Stimulated activated CD8-positive, alpha-beta memory T cell treated with anti-CD3 and anti-CD28 coated beads, Interleukin-15, amount 100 ng/mL, for 1 hour (primary cell): ENCODE measurements around the gene CYREN.

Experiments
- DNase-seq: peaks from one replicate; pipeline ENCODE4 v3.0.0-alpha.2; 2020; ENCODE audit warnings: low read depth

The CYREN gene

DNA sequence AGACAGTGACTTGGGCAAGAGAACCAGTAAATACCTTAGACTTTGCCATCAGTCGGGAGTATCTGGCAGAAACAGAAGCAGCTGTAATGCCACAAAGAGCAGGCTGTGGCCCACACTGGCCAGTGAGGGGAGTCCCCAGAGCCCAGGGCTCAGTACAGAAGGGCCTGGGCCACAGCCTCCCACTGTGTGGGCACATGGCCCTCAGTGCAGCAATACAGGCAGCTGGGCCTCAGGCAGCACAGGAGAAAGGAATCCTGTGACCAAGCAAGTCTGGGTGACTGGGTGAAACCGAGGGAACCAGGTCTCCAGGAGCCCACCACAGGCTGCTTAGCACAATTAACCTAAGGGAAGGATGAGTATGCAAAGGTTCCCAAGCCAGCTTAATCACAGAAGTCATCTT, 26.8 kb upstream of the CYREN start:
- DNase-seq = no peak

DNA sequence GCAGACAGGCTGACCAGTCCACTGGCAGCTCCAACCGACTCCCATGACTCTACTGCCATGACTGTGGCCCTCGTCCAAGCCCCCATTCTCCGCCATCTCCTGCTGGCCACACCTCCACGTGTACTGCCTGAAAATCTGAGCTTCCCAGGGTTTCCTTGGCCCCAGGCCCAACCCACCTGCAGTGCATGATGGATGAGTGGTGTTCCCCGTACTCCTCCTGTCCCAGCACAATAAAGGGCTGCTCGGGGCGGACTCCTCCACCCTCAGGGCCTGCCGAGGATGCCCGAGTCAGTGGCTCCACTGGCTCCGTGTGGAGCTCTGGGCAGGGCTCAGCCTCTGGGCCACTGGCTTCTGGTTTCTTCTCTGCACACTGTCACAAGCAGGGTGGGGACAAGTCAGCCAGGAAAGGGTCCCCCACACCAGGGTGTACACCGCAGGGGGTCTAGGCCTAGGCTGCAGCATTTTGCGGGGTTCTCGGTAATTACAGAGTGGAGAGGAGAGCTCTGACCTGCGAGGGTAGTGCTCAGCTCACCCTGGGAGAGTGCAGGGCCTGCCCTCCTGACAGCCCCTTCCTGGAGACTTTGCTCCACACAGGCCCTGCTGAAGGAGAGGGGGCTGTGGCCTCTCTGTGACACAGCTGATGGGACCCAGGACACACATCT, 25.6 kb upstream of the CYREN start:
- no peak for DNase-seq

DNA sequence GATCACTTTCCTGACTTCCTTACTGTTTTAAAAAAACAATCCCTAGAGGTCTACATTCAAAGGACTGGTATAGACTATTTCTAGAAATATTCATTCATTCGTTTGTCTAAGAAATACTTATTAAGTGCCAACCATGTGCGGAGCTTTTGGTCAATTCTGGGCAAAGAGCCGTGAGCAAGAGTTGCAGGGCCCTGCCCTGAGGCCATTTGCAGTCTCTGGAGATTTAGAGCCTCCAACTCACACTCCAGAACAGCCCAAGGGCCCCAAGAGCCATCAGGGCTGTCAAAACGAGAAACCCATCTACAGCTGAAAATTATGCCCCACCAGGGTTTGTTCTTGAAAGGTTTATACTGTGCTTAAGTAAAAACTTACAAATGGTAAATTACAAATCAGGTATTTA, 24.6 kb upstream of the CYREN start:
- no peak for DNase-seq

DNA sequence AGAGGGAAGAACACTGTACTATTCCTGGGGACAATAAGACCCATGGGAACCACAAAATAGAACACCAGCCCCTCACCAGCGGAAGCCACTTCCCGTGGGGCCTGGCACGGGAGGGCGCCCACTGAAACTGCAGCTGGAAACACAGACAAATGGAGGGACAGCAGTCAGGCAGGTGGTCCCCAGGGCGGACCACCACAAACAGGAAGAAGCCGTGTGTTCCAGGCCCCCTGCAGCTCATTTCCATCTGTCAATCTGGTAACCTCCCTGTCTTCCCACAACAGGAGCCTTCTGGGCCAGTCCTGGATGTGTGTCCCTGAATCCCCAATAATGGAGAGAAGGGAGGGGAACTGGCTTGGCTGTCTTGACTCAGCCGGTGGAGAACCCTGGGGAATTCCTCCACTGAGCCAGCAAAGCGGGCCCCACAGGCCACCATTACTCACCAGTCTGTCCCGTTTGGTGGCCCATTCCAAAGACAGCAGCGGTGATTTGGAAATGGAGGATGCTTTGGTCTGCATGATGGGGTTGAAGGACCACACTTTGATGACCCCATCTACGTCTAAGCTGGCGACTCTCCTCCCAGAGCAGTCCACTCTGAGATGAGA, 24.1 kb upstream of the CYREN start:
- no peak for DNase-seq

DNA sequence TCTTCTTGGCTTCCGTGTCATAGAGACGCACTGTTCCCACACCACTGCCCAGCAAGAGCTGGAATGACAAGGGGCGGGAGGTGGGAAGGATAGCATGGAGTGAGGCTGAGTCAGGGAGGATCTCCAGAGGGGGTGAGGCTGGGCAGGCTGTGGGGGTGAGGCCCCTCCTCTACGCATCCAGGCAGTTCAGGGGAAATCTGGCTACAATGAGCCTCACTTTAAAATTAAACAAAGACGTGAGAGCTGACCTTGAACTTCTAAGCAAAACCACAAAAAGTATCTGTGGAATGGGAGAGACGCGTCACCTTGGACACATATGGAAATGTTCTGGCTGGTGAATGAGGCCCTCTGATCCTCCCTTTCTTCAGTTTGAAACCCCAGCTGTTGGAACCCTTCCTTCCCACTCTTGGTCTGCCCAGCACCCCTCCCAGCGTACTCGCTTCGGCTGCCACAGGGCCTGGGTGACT, 23.1 kb upstream of the CYREN start:
- DNase-seq = no peak

DNA sequence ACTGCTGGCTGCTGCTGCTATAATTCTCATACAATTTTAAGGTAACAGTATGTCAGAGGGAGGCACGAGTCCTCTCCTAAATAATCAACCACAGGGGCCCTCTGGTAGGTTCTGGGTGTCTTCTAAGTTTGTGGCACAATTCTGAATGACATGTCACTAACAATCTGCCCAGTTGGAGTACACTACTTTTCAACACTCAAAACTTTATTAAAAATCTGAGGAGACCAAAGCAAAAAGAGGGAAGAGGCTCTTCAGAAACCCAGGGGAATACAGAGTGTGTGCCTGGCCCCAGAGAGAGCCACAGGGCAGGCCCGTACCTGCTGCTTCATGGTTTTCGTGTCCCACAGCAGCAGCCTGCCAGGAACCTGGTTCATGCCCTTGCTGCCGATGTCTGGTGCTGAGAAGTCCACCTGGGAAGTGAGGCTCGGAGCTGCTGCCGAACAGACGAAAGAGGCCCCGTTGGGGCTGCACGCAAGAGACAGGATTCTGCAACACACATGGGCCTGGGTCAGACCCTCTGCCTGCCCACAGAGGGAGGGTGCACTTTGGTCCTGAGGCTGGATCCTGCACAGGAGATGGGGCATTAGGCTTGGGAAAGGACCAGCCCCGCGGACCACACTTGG, 22.5 kb upstream of the CYREN start:
- DNase-seq = no peak

DNA sequence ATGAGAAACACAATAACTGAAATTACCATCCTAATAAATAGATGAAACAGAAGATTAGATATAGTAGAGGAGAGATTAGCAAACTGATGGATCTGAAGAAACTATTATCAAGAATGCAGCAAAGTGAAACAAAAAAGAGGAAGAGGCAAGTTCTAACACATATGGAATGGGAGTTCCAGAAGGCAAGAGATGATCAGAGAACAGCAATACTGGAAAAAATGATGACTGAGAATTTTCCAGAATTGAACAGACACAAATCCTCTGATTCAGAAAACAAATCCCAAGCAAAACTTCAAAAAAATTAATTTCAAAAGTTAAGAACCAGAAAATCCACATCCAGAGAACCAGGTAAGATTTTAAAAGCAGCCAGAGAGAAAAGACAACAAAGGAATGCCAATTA, 20.2 kb upstream of the CYREN start:
- DNase-seq = no peak

DNA sequence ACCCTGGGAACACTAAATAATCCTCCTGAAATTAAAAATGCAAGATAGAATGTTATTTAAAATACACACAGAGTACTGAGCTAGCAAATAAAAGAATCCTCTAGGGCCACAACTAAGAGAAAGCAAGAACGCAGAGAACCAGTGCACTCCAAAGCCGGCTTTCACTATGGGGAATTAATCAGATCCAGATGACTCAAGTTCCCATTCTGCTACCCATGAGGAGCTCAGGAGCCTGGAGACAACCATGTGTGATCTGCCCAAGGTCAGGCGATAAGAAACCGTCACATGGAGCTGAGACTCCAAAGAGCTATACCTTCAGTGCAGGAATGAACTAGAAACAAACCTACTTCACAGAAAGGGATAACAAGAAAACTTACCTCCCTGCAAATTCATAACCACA, 19.5 kb upstream of the CYREN start:
- DNase-seq = no peak

DNA sequence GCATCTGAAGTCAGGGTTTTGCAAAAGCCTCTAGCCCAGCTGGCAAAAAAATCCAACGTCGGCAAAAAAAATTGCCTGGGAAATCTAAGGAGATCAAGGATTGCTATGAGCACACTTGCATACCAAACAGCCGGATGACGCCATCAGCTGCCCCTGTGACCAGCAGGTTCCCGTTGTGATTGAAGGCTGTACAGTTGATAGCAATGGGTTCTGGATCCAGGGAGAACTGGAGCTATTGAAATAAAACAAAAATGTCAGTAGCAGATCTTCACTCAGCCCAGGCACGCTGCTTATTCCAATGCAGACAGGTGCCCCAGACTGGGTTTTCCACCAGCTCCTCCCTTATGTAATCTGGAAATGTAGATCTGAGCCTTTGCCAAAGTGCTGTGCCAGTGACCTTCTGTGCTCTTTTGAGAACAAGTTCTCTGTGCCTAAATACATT, 18.7 kb upstream of the CYREN start:
- DNase-seq = no peak

DNA sequence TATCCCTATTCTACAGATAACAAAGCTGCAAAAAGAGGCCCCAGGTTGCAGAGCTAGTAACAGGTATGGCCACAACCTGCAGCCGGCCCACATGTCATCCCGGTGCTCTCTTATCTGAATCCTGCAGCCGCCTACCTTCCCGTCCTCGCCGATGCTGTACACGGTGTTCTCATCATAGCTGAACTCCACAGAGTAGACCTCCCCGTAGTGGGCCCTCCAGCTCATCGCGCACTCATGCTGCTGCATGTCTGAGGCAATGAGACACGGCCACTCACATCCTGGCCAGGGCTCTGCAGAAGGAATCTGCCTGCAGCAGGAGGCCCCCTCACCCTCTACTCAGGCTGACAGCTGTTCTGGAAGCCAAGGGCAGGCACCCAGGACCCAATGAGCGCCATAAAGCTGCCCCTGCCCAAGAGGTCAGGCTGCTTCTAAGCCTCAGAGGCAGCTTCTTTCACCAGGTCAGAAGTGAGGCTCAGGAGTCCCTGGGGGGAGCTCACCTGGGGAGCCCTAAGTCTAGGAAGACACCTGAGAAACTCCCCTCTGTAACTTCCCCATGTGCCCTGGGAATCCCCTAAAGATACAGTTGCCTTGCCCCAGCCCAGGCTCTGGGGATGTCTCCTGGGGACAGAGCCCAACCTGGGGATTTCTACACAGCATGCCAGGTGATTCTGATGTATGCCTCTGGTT, 17.9 kb upstream of the CYREN start:
- DNase-seq = no peak

DNA sequence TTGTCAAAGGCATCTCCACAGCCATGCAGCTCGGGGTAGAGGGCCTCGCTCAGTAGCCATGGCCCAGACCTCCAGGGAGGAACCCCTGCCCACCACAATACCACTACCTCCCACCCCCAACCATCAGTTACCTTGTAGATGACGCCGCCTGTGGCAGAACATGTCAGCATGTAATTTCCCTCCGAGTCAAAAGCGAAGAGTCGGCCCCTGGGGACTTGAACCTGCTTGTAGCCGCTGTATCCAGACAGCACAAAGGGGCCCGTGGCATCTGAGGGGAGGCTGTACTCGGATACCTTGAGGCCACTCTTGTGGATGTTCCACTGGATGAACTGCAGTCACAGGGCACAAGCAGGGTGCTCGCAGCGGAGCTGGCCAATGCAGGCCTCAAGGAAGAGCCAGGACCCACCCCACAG, 16.3 kb upstream of the CYREN start:
- no peak for DNase-seq

DNA sequence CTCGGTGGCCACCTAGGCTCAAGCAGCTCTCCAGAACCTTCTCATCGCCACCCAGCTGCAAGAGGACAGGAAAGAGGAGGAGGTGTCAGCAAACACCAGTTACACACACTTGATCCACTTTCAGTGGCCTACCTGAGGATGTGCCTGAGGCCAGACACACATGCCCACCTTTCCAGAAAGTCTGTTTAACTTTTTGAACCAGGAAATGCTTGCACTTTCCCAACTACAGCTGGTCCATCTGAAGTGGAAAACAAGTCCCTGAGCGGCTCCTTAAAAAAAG, 15.7 kb upstream of the CYREN start:
- DNase-seq = no peak

DNA sequence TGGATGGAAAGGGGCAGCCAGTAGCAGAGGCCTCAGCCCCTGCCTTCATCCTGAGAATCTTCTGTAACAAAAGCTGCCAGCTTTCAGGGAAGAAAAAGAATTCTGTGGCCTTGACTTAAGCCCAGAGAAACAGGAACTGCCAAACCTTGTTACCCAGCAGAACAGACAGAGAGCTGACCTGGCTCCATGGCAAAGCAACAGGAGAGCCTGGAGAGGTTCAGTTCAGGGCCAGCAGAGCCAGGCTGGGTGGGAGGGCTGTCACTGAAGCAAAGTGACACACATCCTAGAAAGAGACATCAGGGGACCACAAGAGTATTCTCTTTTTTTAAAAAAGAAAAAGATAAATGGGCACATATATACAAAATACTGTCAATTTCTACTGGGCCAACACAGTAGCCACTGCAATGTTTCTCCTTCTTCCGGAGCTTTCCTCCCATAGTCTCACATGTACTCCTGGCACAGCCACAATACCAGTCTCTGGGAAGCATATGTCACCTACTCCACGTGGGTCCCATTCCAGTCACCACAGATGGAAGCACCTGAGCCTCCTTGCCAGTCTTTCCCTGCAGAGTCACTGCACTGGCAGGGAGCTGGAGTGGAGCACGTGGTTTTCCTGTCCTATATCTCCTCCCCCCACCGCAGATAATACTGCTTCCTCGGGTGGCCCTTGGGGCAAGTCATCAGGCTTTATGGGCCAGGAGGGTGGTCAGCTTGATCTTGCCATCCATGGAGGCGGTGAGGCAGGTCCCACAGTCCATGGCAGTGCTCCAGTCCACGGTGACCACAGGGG, 15.2 kb upstream of the CYREN start:
- DNase-seq = no peak

DNA sequence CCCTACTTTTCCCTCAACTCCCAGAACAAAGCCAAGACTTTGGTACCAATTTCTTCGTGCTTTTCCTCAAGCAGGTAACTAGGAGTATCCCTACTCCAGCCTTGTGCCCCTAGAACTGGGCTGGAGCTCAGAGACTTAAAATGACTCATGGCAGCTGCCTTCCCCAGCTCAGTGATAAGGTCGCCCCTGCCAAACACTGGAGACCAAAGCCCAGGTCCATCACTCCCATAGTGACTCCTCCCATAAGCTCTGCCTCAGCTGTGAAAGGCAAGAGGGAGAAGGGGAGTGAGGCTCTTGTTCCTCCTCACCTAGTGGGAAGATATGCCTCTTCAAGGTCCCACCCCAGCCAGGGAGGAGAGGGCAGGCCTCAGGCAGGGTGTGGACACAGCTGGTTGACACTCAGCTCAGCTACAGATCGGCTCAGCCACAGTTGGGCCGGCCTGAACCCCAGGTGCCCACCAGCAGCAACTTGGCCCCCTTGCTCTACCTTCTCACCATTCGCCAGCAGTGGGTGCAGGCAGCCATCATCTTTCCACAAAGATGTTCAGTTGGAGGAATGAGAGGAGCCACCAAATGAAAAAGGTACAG, 13.8 kb upstream of the CYREN start:
- DNase-seq = no peak

DNA sequence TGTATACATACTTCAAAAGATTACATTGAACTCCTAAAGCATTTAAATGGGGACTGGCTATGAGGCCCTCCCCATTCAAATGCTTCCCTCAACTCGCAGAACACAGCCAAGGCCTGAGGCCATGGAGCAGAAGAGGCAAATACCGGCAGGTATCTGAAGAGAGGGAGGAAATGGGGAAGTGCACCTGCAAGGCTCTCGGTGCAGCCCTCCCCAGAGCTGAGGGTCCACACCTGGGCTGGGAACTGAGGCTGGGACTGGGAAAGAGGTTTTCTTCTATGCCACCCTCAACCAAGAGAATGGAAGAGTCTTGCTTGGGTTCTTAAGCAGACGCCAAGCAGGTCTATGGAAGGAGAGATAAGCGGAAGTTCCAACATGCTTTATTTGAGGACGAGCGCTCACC, 13.0 kb upstream of the CYREN start:
- DNase-seq = no peak

DNA sequence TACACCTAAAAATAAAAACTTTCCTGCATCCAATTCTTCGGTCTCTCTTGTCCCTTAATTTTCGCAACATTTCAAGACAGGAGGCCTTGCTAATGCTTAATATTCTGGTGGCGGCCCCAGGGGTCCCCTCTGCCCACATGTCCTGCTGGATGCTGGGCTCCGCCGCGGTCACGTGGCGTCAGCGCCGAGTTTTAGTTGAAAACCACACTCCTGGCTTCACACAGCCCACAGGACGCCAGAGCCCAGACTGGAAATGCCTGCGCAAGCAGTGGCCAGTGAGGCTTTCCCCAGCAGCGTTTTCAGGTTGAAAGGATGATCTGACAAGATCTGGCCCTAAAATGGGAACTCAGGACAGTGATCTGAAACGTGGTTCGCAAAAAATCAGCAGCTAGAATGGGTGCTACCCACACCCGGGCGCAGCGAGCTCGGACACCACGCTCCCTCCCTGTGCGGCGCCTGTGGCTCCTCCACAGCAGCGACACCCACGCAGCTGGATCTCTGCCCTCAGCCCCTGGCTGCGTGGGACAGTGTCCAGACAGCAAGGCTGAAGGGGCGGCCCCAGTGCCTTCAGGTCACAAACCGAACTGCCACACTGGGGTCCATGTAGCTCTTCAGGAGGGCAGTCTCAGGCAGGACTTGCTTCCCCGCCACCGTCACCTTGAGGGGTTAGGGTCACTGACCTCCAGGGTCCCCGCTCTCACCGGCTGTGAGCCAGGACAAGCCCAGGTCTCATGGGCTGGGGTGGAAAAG, 11.6 kb upstream of the CYREN start:
- no peak for DNase-seq

DNA sequence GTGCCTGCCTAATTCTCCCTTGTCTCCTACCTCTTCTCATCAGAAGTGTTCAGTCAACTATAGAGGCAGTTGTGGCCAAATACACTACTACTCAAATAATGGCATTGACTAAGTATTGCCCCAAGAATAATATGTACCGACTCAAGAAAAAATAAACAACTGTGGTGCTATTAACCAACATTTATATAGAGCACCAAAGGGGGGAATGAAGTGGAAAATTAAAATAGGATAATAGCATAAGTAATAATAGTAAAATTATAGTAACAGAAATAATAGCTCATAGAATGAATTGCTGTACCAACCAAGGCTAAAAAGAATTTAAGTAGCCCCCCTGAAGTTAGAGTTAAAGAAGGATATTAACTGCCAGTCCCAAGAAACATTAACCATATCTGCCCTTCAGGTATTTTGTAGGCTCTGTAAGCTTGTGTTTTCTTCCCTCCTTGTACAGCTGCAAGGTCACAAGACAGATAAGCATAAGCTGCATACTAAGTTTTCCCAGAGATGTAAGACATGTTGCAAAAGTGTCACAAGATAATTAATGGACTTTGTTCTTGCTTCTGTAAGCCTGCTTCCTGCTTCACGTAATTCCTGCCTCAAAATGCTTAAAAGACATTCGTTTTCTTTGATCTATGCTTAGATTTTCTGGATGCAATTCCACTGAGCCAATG, 10.9 kb upstream of the CYREN start:
- DNase-seq = no peak

DNA sequence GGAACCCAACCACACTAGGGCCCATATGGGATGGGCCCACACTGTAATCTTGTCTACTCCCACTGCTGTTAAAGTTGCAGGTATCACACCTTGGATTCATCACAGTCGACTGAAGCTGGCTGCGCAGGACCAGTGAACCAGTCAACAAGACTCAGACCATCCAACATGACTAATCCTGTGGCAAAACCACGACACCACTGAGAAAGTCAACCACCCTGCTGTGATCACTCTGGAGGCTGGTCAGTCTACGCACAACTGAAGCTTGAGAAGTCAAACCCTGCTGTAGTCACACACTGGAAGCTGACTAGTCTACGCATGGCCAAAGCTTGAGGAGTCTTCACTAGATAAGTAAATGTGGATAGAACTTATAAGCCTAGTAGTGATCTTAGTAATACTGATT, 9.6 kb upstream of the CYREN start:
- DNase-seq = no peak

DNA sequence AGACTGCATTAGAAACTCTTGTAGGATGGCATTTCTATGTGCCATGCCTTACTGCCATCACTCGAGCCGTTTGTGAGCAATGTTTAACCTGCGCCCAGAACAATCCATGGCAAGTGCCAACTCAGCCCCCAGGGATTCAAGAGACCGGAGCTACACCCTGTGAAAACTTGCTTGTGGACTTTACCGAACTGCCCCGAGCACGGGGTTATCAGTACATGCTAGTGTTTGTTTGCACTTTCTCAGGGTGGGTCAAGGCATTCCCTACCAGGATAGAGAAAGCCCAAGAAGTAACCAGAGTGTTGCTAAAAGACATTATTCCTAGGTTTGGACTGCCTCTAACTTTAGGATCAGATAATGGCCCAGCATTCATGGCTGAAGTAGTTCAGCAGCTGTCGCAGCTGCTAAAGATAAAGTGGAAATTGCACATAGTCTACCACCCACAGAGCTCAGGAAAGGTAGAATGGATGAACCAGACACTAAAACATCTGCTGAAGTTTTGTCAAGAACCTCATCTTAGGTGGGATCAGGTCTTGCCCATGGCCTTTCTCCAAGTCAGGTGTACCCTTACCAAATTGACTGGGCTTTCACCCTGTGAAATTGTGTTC, 8.9 kb upstream of the CYREN start:
- DNase-seq = no peak

DNA sequence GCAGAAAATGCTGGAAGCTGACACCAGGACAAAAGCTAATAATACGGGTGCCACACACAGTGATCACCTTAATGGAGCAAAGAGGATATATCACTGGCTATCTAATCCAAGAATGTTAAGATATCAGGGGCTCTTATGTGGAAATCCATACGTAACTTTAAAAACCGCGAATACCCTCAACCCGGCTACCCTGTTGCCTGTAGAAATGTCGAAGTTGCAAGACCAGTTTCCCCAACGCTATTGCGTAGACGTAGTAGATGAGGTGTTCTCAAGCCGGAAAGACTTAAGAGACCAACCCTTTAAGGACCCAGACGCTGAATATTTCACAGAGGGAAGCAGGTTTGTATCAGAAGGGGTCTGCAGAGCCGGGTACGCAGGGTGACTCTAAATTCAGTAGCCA, 7.9 kb upstream of the CYREN start:
- no peak for DNase-seq
